ENCODE data around the gene PTPRG.
A peak's percentile ranks its signal among the peaks of the same experiment; 100 is the strongest.

Gene PTPRG

GRCh38 chr3:62178032-62178431 lies 616.7 kb downstream of the PTPRG start:
- no peak for DNase-seq

- DNase-seq, result no peak
These were observed 617.6 kb downstream of the PTPRG start for GRCh38 chr3:62178739-62179600.

- no peak for DNase-seq
These were observed 619.1 kb downstream of the PTPRG start for GRCh38 chr3:62180514-62180913.

GRCh38 chr3:62183087-62183486 lies 621.7 kb downstream of the PTPRG start:
- DNase-seq, result no peak

- DNase-seq, result no peak
These were observed 622.6 kb downstream of the PTPRG start for GRCh38 chr3:62183969-62184368.

- DNase-seq, result no peak
These were observed 623.2 kb downstream of the PTPRG start for GRCh38 chr3:62184559-62184958.

- DNase-seq, result no peak
These were observed 625.7 kb downstream of the PTPRG start for GRCh38 chr3:62187022-62187431.

GRCh38 chr3:62188681-62189375 lies 627.5 kb downstream of the PTPRG start:
- DNase-seq, result peak; percentile 50 to 52

- no peak for DNase-seq
These were observed 628.0 kb downstream of the PTPRG start for GRCh38 chr3:62189376-62189698.

- DNase-seq, result no peak
These were observed 631.5 kb downstream of the PTPRG start for GRCh38 chr3:62192891-62193290.

- no peak for DNase-seq
These were observed 632.4 kb downstream of the PTPRG start for GRCh38 chr3:62193586-62194345.

- DNase-seq, result no peak
These were observed 636.1 kb downstream of the PTPRG start for GRCh38 chr3:62197350-62198012.

- no peak for DNase-seq
These were observed 637.8 kb downstream of the PTPRG start for GRCh38 chr3:62199126-62199525.

GRCh38 chr3:62201438-62202035 lies 640.2 kb downstream of the PTPRG start:
- DNase-seq, result peak in 1 of 2 donors; percentile 11

GRCh38 chr3:62203152-62203551 lies 641.8 kb downstream of the PTPRG start:
- DNase-seq, result no peak

- DNase-seq, result no peak
These were observed 642.2 kb downstream of the PTPRG start for GRCh38 chr3:62203561-62203960.

- no peak for DNase-seq
These were observed 645.8 kb downstream of the PTPRG start for GRCh38 chr3:62207197-62207596.

GRCh38 chr3:62208385-62208784 lies 647.0 kb downstream of the PTPRG start:
- DNase-seq, result no peak

GRCh38 chr3:62209101-62209500 lies 647.7 kb downstream of the PTPRG start:
- no peak for DNase-seq

- no peak for DNase-seq
These were observed 648.6 kb downstream of the PTPRG start for GRCh38 chr3:62210011-62210410.

- DNase-seq, result no peak
These were observed 650.5 kb downstream of the PTPRG start for GRCh38 chr3:62211675-62212429.

GRCh38 chr3:62214850-62215249 lies 653.5 kb downstream of the PTPRG start:
- DNase-seq, result no peak

Data from CD4-positive, alpha-beta T cell treated with Interleukin-1 beta for 1 hour (primary cell).